Esophagus muscularis mucosa (tissue), 3 donors: ENCODE measurements around the gene FAM114A1.

Source experiments
- CTCF ChIP-seq, 3 experiments: fragments of 200-600 bp in 2 of 3; fragments of 450-650 bp in 1 of 3; sonication (generic) in 2 of 3; IDR thresholded peaks; one replicate each; pipeline ENCODE4 v1.5.1; 2017 to 2019; ENCODE audit warnings: antibody characterized with exemption in 3 of 3, mild to moderate bottlenecking in 2 of 3, moderate library complexity in 1 of 3
- POLR2A ChIP-seq: fragments of 450-650 bp; IDR thresholded peaks from one replicate; pipeline ENCODE4 v1.6.1; 2017; ENCODE audit warnings: antibody characterized with exemption, moderate library complexity, mild to moderate bottlenecking, low read depth

DNA sequence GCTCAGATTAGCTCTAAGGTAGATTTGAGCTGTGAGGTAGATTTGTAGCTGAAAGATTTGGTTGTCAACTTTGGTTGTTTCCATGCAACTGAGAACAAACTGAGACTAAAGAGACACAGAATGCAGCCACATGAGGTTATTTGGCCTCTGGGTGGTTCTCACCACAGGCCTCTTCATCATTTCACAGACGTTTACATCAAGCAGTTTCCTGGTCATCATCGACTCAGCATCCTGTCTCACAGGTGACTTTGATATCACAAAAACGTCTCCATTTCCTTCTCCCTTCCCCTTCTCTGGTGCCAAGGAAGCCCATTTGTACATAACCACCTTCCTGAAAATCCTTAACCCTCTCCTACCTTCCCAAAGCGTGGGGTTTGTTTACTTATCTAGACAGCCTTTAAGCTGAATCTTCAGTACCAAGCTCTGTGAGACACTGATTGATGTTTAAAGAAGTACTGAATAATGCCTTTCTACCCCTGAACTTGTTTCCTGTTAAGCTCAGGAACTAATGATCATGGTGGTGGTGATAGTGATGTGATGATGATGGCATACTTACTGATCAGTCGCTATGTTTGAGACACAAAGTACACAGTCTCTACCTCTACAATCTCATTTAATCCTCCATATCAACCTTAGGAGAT is 81.9 kb downstream of the FAM114A1 start:
- TF ChIP-seq POLR2A: no peak
- TF ChIP-seq CTCF (IDR thresholded peaks at IDR 0.05): no peak
